H1 (cell line): Measurements from ENCODE around the gene CHI3L2. TPM values are rescaled to one million over a fixed set of nuclear protein-coding genes. Genes with fewer than 3 reads are reported as not detected.

ENCODE experiments used
- CTCF ChIA-PET: fragments of 300-600 bp; sonication (Branson Sonifier 250); formaldehyde crosslinking; loops from one replicate; lab custom pipeline; 2021; ENCODE audit not compliant: partially characterized antibody; lab: Charles Lee
- POLR2A ChIA-PET: fragments of 300-600 bp; sonication (Branson Sonifier 250); formaldehyde crosslinking; loops from one replicate; lab custom pipeline; 2021; ENCODE audit warnings: inconsistent platforms; ENCODE audit not compliant: partially characterized antibody; lab: Charles Lee
- DNase-seq, 2 experiments: peaks; one replicate each; pipeline versions ENCODE4 v3.0.0 to v3.0.0-alpha.2; 2010 to 2022; ENCODE audit warnings: low spot score in 2 of 2, low read depth in 1 of 2, mixed read lengths in 1 of 2
- FAIRE-seq: peaks from 2 replicates; lab custom pipeline; 2011; peaks lifted over from hg19 to GRCh38; lab: Jason Lieb, UNC
- H2AFZ ChIP-seq: 2 replicates; pipeline ENCODE4 v1.8.1; 2012; ENCODE audit warnings: low read length, inconsistent platforms
- H2AK5ac ChIP-seq: 2 replicates; pipeline ENCODE4 v1.6.1; 2013; ENCODE audit warnings: low read depth, low read length
- H2BK120ac ChIP-seq: replicated peaks from 2 replicates; pipeline ENCODE3; 2013; ENCODE audit warnings: low read depth, low read length, inconsistent platforms
- H2BK12ac ChIP-seq: 2 replicates; pipeline ENCODE4 v1.6.1; 2013; ENCODE audit warnings: low read depth, low read length
- H2BK15ac ChIP-seq: 2 replicates; pipeline ENCODE4 v1.6.1; 2013; ENCODE audit warnings: low read length
- H2BK20ac ChIP-seq: 2 replicates; pipeline ENCODE4 v1.6.1; 2013; ENCODE audit warnings: low read length
- H2BK5ac ChIP-seq: 2 replicates; pipeline ENCODE4 v1.6.1; 2013; ENCODE audit warnings: low read depth, low read length
- H3K14ac ChIP-seq: 2 replicates; pipeline ENCODE4 v1.6.1; 2013; ENCODE audit warnings: inconsistent platforms; ENCODE audit not compliant: insufficient read length
- H3K18ac ChIP-seq: 2 replicates; pipeline ENCODE4 v1.6.1; 2013; ENCODE audit warnings: low read length; ENCODE audit errors: extremely low read depth
- H3K23ac ChIP-seq: 2 replicates; pipeline ENCODE4 v1.6.1; 2013; ENCODE audit warnings: inconsistent platforms; ENCODE audit not compliant: insufficient read length
- H3K23me2 ChIP-seq: 2 replicates; pipeline ENCODE4 v1.6.1; 2013; ENCODE audit warnings: low read depth, low read length
- H3K27ac ChIP-seq: 2 replicates; pipeline ENCODE4 v1.6.1; 2011; ENCODE audit warnings: low read depth, low read length, inconsistent platforms
- H3K27me3 ChIP-seq, 4 experiments: replicated peaks in 1 of 4; 1 replicate in 1 of 4; 2 replicates in 3 of 4; pipeline versions ENCODE4 v1.6.1 to v1.8.1; 2011 to 2013; ENCODE audit warnings: low read length in 3 of 4, mild to moderate bottlenecking in 3 of 4, inconsistent platforms in 2 of 4, mixed read lengths in 2 of 4, moderate library complexity in 1 of 4; ENCODE audit not compliant: control insufficient read depth in 3 of 4, insufficient read depth in 3 of 4; ENCODE audit errors: extremely low read depth in 1 of 4
- H3K36me3 ChIP-seq, 4 experiments: 2 replicates each; pipeline versions ENCODE4 v1.6.1 to v1.8.1; 2011 to 2013; ENCODE audit warnings: mild to moderate bottlenecking in 4 of 4, low read length in 3 of 4, moderate library complexity in 2 of 4, control low read depth in 1 of 4, inconsistent platforms in 1 of 4; ENCODE audit not compliant: insufficient read depth in 4 of 4, control insufficient read depth in 2 of 4
- H3K4ac ChIP-seq: replicated peaks from 2 replicates; pipeline ENCODE3; 2013; ENCODE audit warnings: low read length, low read depth, mixed read lengths, inconsistent platforms; ENCODE audit not compliant: insufficient read length
- H3K4me1 ChIP-seq, 4 experiments: replicated peaks in 1 of 4; 1 replicate in 1 of 4; 2 replicates in 3 of 4; pipeline versions ENCODE4 v1.6.1 to v1.8.1; 2011 to 2013; ENCODE audit warnings: low read length in 3 of 4, inconsistent platforms in 2 of 4, mixed read lengths in 1 of 4; ENCODE audit not compliant: insufficient read depth in 4 of 4, control insufficient read depth in 3 of 4
- H3K4me2 ChIP-seq, 2 experiments: 2 replicates each; pipeline versions ENCODE4 v1.6.1 to v1.8.1; 2011 to 2013; ENCODE audit warnings: low read depth in 2 of 2, low read length in 2 of 2, control low read depth in 1 of 2, inconsistent platforms in 1 of 2, mild to moderate bottlenecking in 1 of 2; ENCODE audit not compliant: insufficient read depth in 1 of 2
- H3K4me3 ChIP-seq, 4 experiments: fragments of 200-600, 300-600 bp in 1 of 4; sonication (generic), shearing (Covaris generic), sonication (Bioruptor Twin) in 1 of 4; 2 replicates each; pipeline versions ENCODE4 v1.5.1 to v1.8.1; 2011 to 2016; ENCODE audit warnings: low read length in 4 of 4, low read depth in 3 of 4, control low read depth in 2 of 4, inconsistent platforms in 2 of 4, mild to moderate bottlenecking in 2 of 4, mixed read lengths in 1 of 4, moderate library complexity in 1 of 4; ENCODE audit not compliant: insufficient read depth in 2 of 4; ENCODE audit errors: extremely low read depth in 1 of 4
- H3K56ac ChIP-seq: replicated peaks from 2 replicates; pipeline ENCODE3; 2013; ENCODE audit warnings: low read depth, mild to moderate bottlenecking, mixed read lengths, low read length, inconsistent platforms; ENCODE audit not compliant: insufficient read length
- H3K79me1 ChIP-seq: 2 replicates; pipeline ENCODE4 v1.6.1; 2013; ENCODE audit warnings: low read depth, low read length, control low read depth
- H3K79me2 ChIP-seq, 2 experiments: 2 replicates each; pipeline versions ENCODE4 v1.6.1 to v1.8.1; 2012 to 2013; ENCODE audit warnings: low read length in 2 of 2, mild to moderate bottlenecking in 2 of 2, inconsistent platforms in 1 of 2; ENCODE audit not compliant: insufficient read depth in 2 of 2, control insufficient read depth in 1 of 2
- H3K9ac ChIP-seq, 4 experiments: replicated peaks in 1 of 4; 1 replicate in 1 of 4; 2 replicates in 3 of 4; pipeline versions ENCODE4 v1.6.1 to v1.8.1; 2011 to 2013; ENCODE audit warnings: low read depth in 3 of 4, low read length in 3 of 4, control low read depth in 2 of 4, mild to moderate bottlenecking in 2 of 4, moderate library complexity in 2 of 4, inconsistent platforms in 1 of 4; ENCODE audit errors: extremely low read depth in 1 of 4
- H3K9me3 ChIP-seq, 2 experiments: 2 replicates each; pipeline versions ENCODE4 v1.6.1 to v1.8.1; 2012 to 2013; ENCODE audit warnings: mild to moderate bottlenecking in 2 of 2, moderate library complexity in 2 of 2, control low read depth in 1 of 2, inconsistent platforms in 1 of 2, low read depth in 1 of 2, low read length in 1 of 2, mixed read lengths in 1 of 2; ENCODE audit not compliant: insufficient read depth in 2 of 2
- H4K20me1 ChIP-seq, 2 experiments: replicated peaks in 1 of 2; 2 replicates each; pipeline versions ENCODE3 to v1.8.1; 2011 to 2013; ENCODE audit warnings: inconsistent platforms in 2 of 2, low read length in 2 of 2, mild to moderate bottlenecking in 1 of 2; ENCODE audit not compliant: insufficient read depth in 2 of 2, control insufficient read depth in 1 of 2
- H4K5ac ChIP-seq: 2 replicates; pipeline ENCODE4 v1.6.1; 2013; ENCODE audit warnings: low read length, low read depth, mixed read lengths, inconsistent platforms; ENCODE audit not compliant: insufficient read length
- H4K8ac ChIP-seq: 2 replicates; pipeline ENCODE4 v1.8.0; 2013; ENCODE audit warnings: mild to moderate bottlenecking, moderate library complexity, low read length, inconsistent platforms; ENCODE audit not compliant: insufficient read depth; ENCODE audit errors: extremely low read depth
- H4K91ac ChIP-seq: replicated peaks from 2 replicates; pipeline ENCODE3; 2013; ENCODE audit warnings: low read length, mixed read lengths, inconsistent platforms; ENCODE audit not compliant: insufficient read length
- BRCA1 ChIP-seq: IDR thresholded peaks from 2 replicates; pipeline ENCODE4 v1.6.1; 2012; ENCODE audit warnings: low read depth, low read length, improper control_type of control experiment
- CBX5 ChIP-seq: fragments of 300-800, 300-1000 bp; sonication (generic); IDR thresholded peaks from 2 replicates; pipeline ENCODE4 v1.7.1; 2016; ENCODE audit warnings: antibody characterized with exemption, low read length, low read depth
- CTBP2 ChIP-seq: IDR thresholded peaks from 2 replicates; pipeline ENCODE4 v1.7.0; 2011; ENCODE audit warnings: borderline replicate concordance, mild to moderate bottlenecking, moderate library complexity, mixed read lengths, low read length; ENCODE audit not compliant: insufficient read depth, insufficient read length
- CTCF ChIP-seq, 3 experiments: IDR thresholded peaks; 1 replicate in 2 of 3; 2 replicates in 1 of 3; pipeline versions ENCODE4 v1.5.1 to v1.6.1; 2011; ENCODE audit warnings: low read length in 3 of 3, mild to moderate bottlenecking in 3 of 3, inconsistent platforms in 2 of 3, low read depth in 1 of 3, moderate library complexity in 1 of 3; ENCODE audit not compliant: insufficient read depth in 1 of 3; ENCODE audit errors: control extremely low read depth in 1 of 3
- SAP30 ChIP-seq: fragments of 300-600 bp; sonication (generic); IDR thresholded peaks from 2 replicates; pipeline ENCODE4 v1.7.1; 2012; ENCODE audit warnings: low read length, moderate library complexity, mild to moderate bottlenecking, inconsistent platforms; ENCODE audit not compliant: insufficient read depth, insufficient replicate concordance
- SRF ChIP-seq: IDR thresholded peaks from 2 replicates; pipeline ENCODE4 v1.6.1; 2011; ENCODE audit warnings: mild to moderate bottlenecking, low read depth, low read length, moderate library complexity
- SUZ12 ChIP-seq: fragments of 200-600 bp; sonication (generic); IDR thresholded peaks from 2 replicates; pipeline ENCODE4 v1.6.1; 2012; ENCODE audit warnings: mild to moderate bottlenecking, inconsistent platforms, low read length, moderate library complexity, mixed read lengths
- TAF7 ChIP-seq: optimal IDR thresholded peaks from 2 replicates; pipeline ENCODE3; 2011; ENCODE audit warnings: low read depth, mild to moderate bottlenecking, inconsistent platforms, low read length, moderate library complexity, borderline replicate concordance
- TCF12 ChIP-seq: IDR thresholded peaks from 2 replicates; pipeline ENCODE4 v1.6.1; 2011; ENCODE audit warnings: low read depth, mild to moderate bottlenecking, low read length
- ZNF274 ChIP-seq: IDR thresholded peaks from 2 replicates; pipeline ENCODE4 v1.7.0; 2012; ENCODE audit warnings: low read length, borderline replicate concordance; ENCODE audit errors: extremely low read depth
- WGBS, 2 experiments: shearing (Covaris generic) in 1 of 2; methylation state at CpG; one replicate each; pipeline versions ENCODE4 v1.1.6 to v1.1.7; 2013 to 2015; ENCODE audit warnings: low lambda C conversion rate in 2 of 2, mixed read lengths in 2 of 2, inconsistent platforms in 1 of 2, low coverage in 1 of 2, missing lambda C conversion rate in 1 of 2; ENCODE audit not compliant: insufficient replicate concordance in 2 of 2, insufficient coverage in 1 of 2, insufficient read length in 1 of 2; ENCODE audit errors: extremely low coverage in 1 of 2, missing lambda C conversion rate in 1 of 2; 5-methylcytosine and 5-hydroxymethylcytosine counted together
- polyA plus RNA-seq, 7 experiments: library from polyadenylated mRNA; depleted of rRNA in 3 of 7; stranded (reverse) in 5 of 7; unstranded in 2 of 7; fragments of >200 nt in 5 of 7; fragments of 200-250 nt in 2 of 7; gene quantifications; 1 replicate in 5 of 7; 2 replicates in 1 of 7; 4 replicates in 1 of 7; pipeline versions ENCODE4 v1.2.1 to v1.2.3, GENCODE V29; 2011 to 2013; ENCODE audit warnings: missing spikeins in 2 of 7, mixed read lengths in 2 of 7
- total RNA-seq: library from RNA; stranded (reverse); fragmentation: NEBNext Ultra II Directional; extraction: Animal tissue kit (Norgen Biotek cat#: 25700); gene quantifications from 2 replicates; pipeline ENCODE4 v1.2.1, GENCODE V29; 2021

CHI3L2 gene
- total and polyA plus RNA-seq, 2 of the 8 experiments (the other 6 are each of a cell fraction or from before 2014, with no cell fraction given): not detected

- Histone ChIP-seq H2AK5ac (no peak overlapping the region), H4K20me1 (no peaks in the 10 kb centered on the region), H2BK12ac (no peak overlapping the region; the same call in 1 of the 2 replicates), H3K14ac (no peak overlapping the region), H3K18ac (no peak overlapping the region), H3K9ac (no peak overlapping the region), H3K56ac (no peak overlapping the region), H3K4me1 (peaks cover 0 to 2% (median 1%) of the 10 kb centered on the region in 4 experiments; a peak in 2 of 7 replicates), H3K9me3 (no peaks in the 10 kb centered on the region), H3K4me3 (no peak overlapping the region), H2BK120ac (no peak overlapping the region), H4K8ac (no peak overlapping the region), H3K79me1 (no peaks in the 10 kb centered on the region), H2AFZ (no peak overlapping the region), H3K4me2 (peak overlapping the region in 1 of 2 experiments; percentile 56; a peak in 1 of 4 replicates), H2BK5ac (no peak overlapping the region), H3K36me3 (no peaks in the 10 kb centered on the region), H4K91ac (no peak overlapping the region), H3K79me2 (no peaks in the 10 kb centered on the region), H3K23me2 (no peaks in the 10 kb centered on the region; the same call in 1 of the 2 replicates), H3K27ac (no peak overlapping the region), H3K27me3 (peaks cover 16 to 33% (median 27%) of the 10 kb centered on the region in 4 experiments), H4K5ac (no peak overlapping the region), H3K4ac (no peak overlapping the region), H2BK20ac (no peak overlapping the region), H2BK15ac (no peak overlapping the region), H3K23ac (no peak overlapping the region)
- ChIA-PET POLR2A (no interaction called here), CTCF (no interaction called here)
- DNase-seq (no peak), FAIRE-seq (no peak)
- 74% methylated on average over 9 of the region's 9 CpGs; no CpG with 5 or more reads in 1 of the 2 experiments for WGBS, 2 experiments
- TF ChIP-seq SRF (no peak), SUZ12 (no peak), TCF12 (no peak), CBX5 (no peak), ZNF274 (no peak), BRCA1 (no peak), TAF7 (no peak), CTCF (IDR thresholded peaks at IDR 0.05; ENCODE audit: control extremely low read depth in 1 of 3, insufficient read depth in 1 of 3, low read depth in 1 of 3, low read length in 3 of 3) (no peak), CTBP2 (no peak), SAP30 (no peak)
Measured at GRCh38 chr1:111204983-111205713, 22.4 kb upstream of the CHI3L2 start.
